ENCODE measurements around the gene TRAPPC4. TPM values are rescaled to one million over a fixed set of nuclear protein-coding genes. Genes with fewer than 3 reads are reported as not detected.
A peak's percentile ranks its signal among the peaks of the same experiment; 100 is the strongest.

TRAPPC4 gene
- total RNA-seq, 1 experiment from 2014 or later: 78.9 TPM

DNA sequence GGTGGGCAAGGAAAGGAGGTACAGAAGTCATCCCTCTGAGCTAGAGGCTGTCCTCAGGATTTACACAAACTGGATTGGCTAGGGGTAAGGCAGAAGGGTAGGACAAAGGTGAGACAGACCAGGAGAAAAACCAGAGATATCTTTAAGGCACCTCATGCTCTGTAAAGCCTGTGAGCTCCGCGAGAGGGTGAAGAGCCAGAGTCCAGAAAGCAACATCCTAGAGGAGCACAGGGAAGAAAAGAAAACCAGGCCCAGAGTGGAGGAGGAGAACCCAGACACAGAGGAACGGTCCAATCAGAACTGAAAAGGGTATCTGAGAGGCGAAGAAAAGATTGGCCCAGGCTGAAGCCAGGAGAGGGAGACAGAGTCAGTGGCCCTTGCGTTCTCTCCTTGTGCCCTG lies 7.0 kb downstream of the TRAPPC4 start:
- intact Hi-C loops (cut with micrococcal nuclease; ENCODE audit: unreplicated experiment): no loop called here
- ChIA-PET POLR2A (no interaction called here), CTCF (no interaction called here)
- TF ChIP-seq CTCF (IDR thresholded peaks at IDR 0.05) (no peak), POLR2AphosphoS5 (IDR thresholded peaks at IDR 0.05; ENCODE audit: low read depth, low read length) (no peak), SIN3A (IDR thresholded peaks at IDR 0.05; ENCODE audit: borderline replicate concordance, insufficient read depth, low read depth, low read length) (no peak), REST (IDR thresholded peaks at IDR 0.05; ENCODE audit: insufficient read depth in 1 of 2, low read depth in 2 of 2, low read length in 1 of 2) (no peak), TCF7L2 (IDR thresholded peaks at IDR 0.05; ENCODE audit: low read depth, low read length) (no peak)
- no peak overlapping the region for H3K27ac ChIP-seq (ENCODE audit: low read length)
- no peaks in the 10 kb centered on the region for H3K27me3 ChIP-seq (ENCODE audit: control insufficient read depth, insufficient read depth, low read length)
- no TSS peak for BruUV-seq (replicated peaks)
- no peaks in the 10 kb centered on the region for H3K9me3 ChIP-seq (ENCODE audit: control insufficient read depth, insufficient read depth, low read depth, low read length)
- no peak for DNase-seq (ENCODE audit: low read depth, low spot score)
- no peak overlapping the region for H3K4me3 ChIP-seq (ENCODE audit: low read depth in 2 of 2, low read length in 2 of 2)
- peaks cover 31% of the 10 kb centered on the region for H3K4me1 ChIP-seq (ENCODE audit: control insufficient read depth, insufficient read depth, low read length)
- H3K36me3 ChIP-seq (ENCODE audit: control insufficient read depth, insufficient read depth, low read length): peaks cover 5% of the 10 kb centered on the region
- in situ Hi-C loops (cut with HindIII; ENCODE audit: low pct_unique_long_range_greater_than_20kb, low sequenced_read_pairs): no loop called here
- no peak for ATAC-seq

DNA sequence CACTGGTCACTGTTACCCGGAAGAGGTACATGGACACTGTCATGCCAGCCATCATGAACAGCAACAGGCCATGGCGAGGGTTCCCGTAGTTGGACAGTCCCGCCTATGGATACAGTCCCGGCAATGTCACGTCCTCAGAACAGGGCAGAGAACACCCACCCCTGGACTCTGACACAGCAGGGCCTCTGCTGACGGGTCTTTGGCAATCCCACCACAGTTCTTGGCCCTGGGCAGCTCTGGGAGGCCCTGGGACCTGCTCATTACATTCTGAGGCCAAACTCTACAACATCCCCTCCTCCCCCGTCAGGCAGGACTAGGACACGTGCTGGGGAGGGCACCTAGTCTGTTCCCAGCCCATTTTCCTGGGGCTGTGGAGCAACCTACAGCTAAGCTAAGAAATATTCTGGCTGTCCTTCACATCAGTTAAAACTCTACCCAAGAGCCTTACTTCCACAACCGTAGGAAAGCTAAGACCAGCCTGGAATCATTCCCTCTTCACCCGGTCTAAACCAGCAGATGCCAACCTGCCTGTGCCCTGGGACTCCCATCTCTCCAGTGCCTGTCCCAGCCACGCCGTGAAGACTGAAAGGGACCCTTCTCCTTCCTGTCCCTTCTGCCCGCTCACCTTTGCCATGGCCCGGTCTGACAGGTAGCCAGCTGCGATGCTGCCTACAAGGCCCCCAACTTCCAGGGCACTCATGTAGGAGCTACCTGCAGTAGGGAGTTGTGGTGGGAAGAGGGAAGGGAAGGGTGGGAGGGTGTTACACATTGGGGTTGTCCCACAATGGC lies 7.6 kb downstream of the TRAPPC4 start:
- Histone ChIP-seq H3K4me1 (ENCODE audit: control insufficient read depth, insufficient read depth, low read length) (peaks cover 26% of the 10 kb centered on the region), H3K36me3 (ENCODE audit: control insufficient read depth, insufficient read depth, low read length) (peaks cover 5% of the 10 kb centered on the region), H3K9me3 (ENCODE audit: control insufficient read depth, insufficient read depth, low read depth, low read length) (no peaks in the 10 kb centered on the region), H3K4me3 (ENCODE audit: low read depth in 2 of 2, low read length in 2 of 2) (no peak overlapping the region), H3K27me3 (ENCODE audit: control insufficient read depth, insufficient read depth, low read length) (no peaks in the 10 kb centered on the region), H3K27ac (ENCODE audit: low read length) (no peak overlapping the region)
- ATAC-seq (no peak), DNase-seq (ENCODE audit: low read depth, low spot score) (no peak)
- TF ChIP-seq CTCF (IDR thresholded peaks at IDR 0.05) (no peak), POLR2AphosphoS5 (IDR thresholded peaks at IDR 0.05; ENCODE audit: low read depth, low read length) (0 out of 2 replicates have a peak, but pooled peaks have one; percentile 45)
- in situ Hi-C loops (cut with HindIII; ENCODE audit: low pct_unique_long_range_greater_than_20kb, low sequenced_read_pairs): no loop called here
- ChIA-PET POLR2A (no interaction called here), CTCF (no interaction called here)
- intact Hi-C loops (cut with micrococcal nuclease; ENCODE audit: unreplicated experiment): no loop called here
- no TSS peak for BruUV-seq (replicated peaks)

Measured in Panc1 (cell line).